HG03095 (cell line): ENCODE measurements around the gene TSSK1B.
"Not testable (repeated sequence)": the region's sequence is repeated elsewhere in the genome, so short reads cannot be mapped to it uniquely, and the experiment has no call there.

Experiments used
- ATAC-seq: cut with Tn5 transposase; IDR thresholded peaks from one replicate; pipeline ENCODE4 v1.9.1; 2021; ENCODE audit warnings: moderate library complexity; ENCODE audit not compliant: unreplicated experiment

TSSK1B gene

GRCh38 chr5:113434889-113435288, at the start of gene TSSK1B:
TSSK1B (minus strand) TSS chr5:113434989; CDS start chr5:113434839, 150 bp downstream.
- no peak for ATAC-seq

GRCh38 chr5:113480243-113480642, 45.5 kb upstream of the TSSK1B start:
- no peak for ATAC-seq

- ATAC-seq = no peak
These were observed 43.9 kb upstream of the TSSK1B start for GRCh38 chr5:113478691-113479090.

- ATAC-seq = no peak
These were observed 39.4 kb upstream of the TSSK1B start for GRCh38 chr5:113474100-113474728.

GRCh38 chr5:113463032-113463431, 28.2 kb upstream of the TSSK1B start:
- no peak for ATAC-seq

- not testable (repeated sequence) for ATAC-seq
These were observed 22.3 kb upstream of the TSSK1B start for GRCh38 chr5:113457106-113457505.

GRCh38 chr5:113452941-113453340, 18.2 kb upstream of the TSSK1B start:
- no peak for ATAC-seq

GRCh38 chr5:113451797-113452196, 17.0 kb upstream of the TSSK1B start:
- no peak for ATAC-seq

GRCh38 chr5:113450929-113451328, 16.1 kb upstream of the TSSK1B start:
- ATAC-seq = no peak

- no peak for ATAC-seq
These were observed 15.7 kb upstream of the TSSK1B start for GRCh38 chr5:113450462-113450861.

GRCh38 chr5:113448252-113448651, 13.5 kb upstream of the TSSK1B start:
- ATAC-seq = no peak

GRCh38 chr5:113447498-113448050, 12.8 kb upstream of the TSSK1B start:
- no peak for ATAC-seq

- no peak for ATAC-seq
These were observed 11.7 kb upstream of the TSSK1B start for GRCh38 chr5:113446358-113446927.

- no peak for ATAC-seq
These were observed 2.3 kb upstream of the TSSK1B start for GRCh38 chr5:113437111-113437510.

GRCh38 chr5:113435575-113435974, 786 bp upstream of the TSSK1B start:
- ATAC-seq = no peak

GRCh38 chr5:113433862-113434612, 752 bp downstream of the TSSK1B start:
- no peak for ATAC-seq

- ATAC-seq = no peak
These were observed 1.7 kb downstream of the TSSK1B start for GRCh38 chr5:113433071-113433470.

- ATAC-seq = no peak
These were observed 6.8 kb downstream of the TSSK1B start for GRCh38 chr5:113427871-113428574.

GRCh38 chr5:113425909-113426308, 8.9 kb downstream of the TSSK1B start:
- ATAC-seq = no peak

GRCh38 chr5:113421693-113422092, 13.1 kb downstream of the TSSK1B start:
- ATAC-seq = no peak

- no peak for ATAC-seq
These were observed 29.3 kb downstream of the TSSK1B start for GRCh38 chr5:113405530-113405929.
